CD4-positive, alpha-beta T cell (primary cell): ENCODE data around the gene JAKMIP2. TPM values are rescaled to one million over a fixed set of nuclear protein-coding genes. Genes with fewer than 3 reads are reported as not detected.

Source experiments
- ATAC-seq: fragments of 200-7000 bp; cut with Tn5 transposase; one replicate; pipeline ENCODE4 v1.10.0; 2022; ENCODE audit warnings: mild to moderate bottlenecking; ENCODE audit not compliant: poor library complexity
- CTCF ChIA-PET: fragments of 350-600 bp; sonication (Branson Sonifier 250); formaldehyde crosslinking; loops from one replicate; lab custom pipeline; 2021; ENCODE audit warnings: antibody characterized with exemption, inconsistent platforms; lab: Charles Lee
- POLR2A ChIA-PET: fragments of 350-600 bp; sonication (Branson Sonifier 250); formaldehyde crosslinking; loops from one replicate; lab custom pipeline; 2021; ENCODE audit warnings: antibody characterized with exemption, inconsistent platforms; lab: Charles Lee
- DNase-seq, 14 experiments: peaks; one replicate each; pipeline ENCODE4 v3.0.0-alpha.2; 2013 to 2020; ENCODE audit warnings: mixed read lengths in 2 of 14
- H3K27ac ChIP-seq, 2 donors: one replicate each; pipeline versions ENCODE4 v1.5.1 to v1.7.0; 2013; ENCODE audit warnings: low read length in 2 of 2, low read depth in 1 of 2, mild to moderate bottlenecking in 1 of 2
- H3K27me3 ChIP-seq, 2 experiments: 1 replicate in 1 of 2; 2 replicates in 1 of 2; pipeline versions ENCODE4 v1.6.1 to v1.7.0; 2013; ENCODE audit warnings: low read length in 2 of 2, control low read depth in 1 of 2, mild to moderate bottlenecking in 1 of 2, moderate library complexity in 1 of 2; ENCODE audit not compliant: insufficient read depth in 2 of 2, control insufficient read depth in 1 of 2
- H3K36me3 ChIP-seq: one replicate; pipeline ENCODE4 v1.6.1; 2013; ENCODE audit warnings: low read length, control low read depth; ENCODE audit not compliant: insufficient read depth
- H3K4me1 ChIP-seq: one replicate; pipeline ENCODE4 v1.6.1; 2013; ENCODE audit warnings: low read length, control low read depth; ENCODE audit not compliant: insufficient read depth
- H3K4me3 ChIP-seq: one replicate; pipeline ENCODE4 v1.5.1; 2013; ENCODE audit warnings: mild to moderate bottlenecking, low read length, moderate library complexity
- H3K9me3 ChIP-seq, 2 experiments: 1 replicate in 1 of 2; 2 replicates in 1 of 2; pipeline versions ENCODE4 v1.6.1 to v1.7.0; 2013; ENCODE audit warnings: low read length in 2 of 2, mild to moderate bottlenecking in 2 of 2, control low read depth in 1 of 2, moderate library complexity in 1 of 2; ENCODE audit not compliant: control insufficient read depth in 1 of 2, insufficient read depth in 1 of 2
- H3K27ac Mint-ChIP-seq: one replicate; pipeline ENCODE4 v1.8.0; 2020; ENCODE audit warnings: mixed read lengths
- H3K27me3 Mint-ChIP-seq: one replicate; pipeline ENCODE4 v1.8.0; 2021; ENCODE audit warnings: mixed read lengths
- H3K36me3 Mint-ChIP-seq: one replicate; pipeline ENCODE4 v1.8.0; 2021; ENCODE audit warnings: low read depth, mixed read lengths
- H3K4me1 Mint-ChIP-seq: one replicate; pipeline ENCODE4 v1.8.0; 2021; ENCODE audit warnings: low read depth, mixed read lengths
- H3K4me3 Mint-ChIP-seq: one replicate; pipeline ENCODE4 v1.8.0; 2020; ENCODE audit warnings: mild to moderate bottlenecking, mixed read lengths
- H3K9me3 Mint-ChIP-seq: one replicate; pipeline ENCODE4 v1.8.0; 2020; ENCODE audit warnings: mixed read lengths
- CTCF ChIP-seq: fragments of 200-600 bp; IDR thresholded peaks from one replicate; pipeline ENCODE4 v1.8.0; 2022; ENCODE audit warnings: antibody characterized with exemption, mild to moderate bottlenecking
- intact Hi-C, 2 experiments: fragments of 100-400 bp; cut with DNase I in 1 of 2; cut with micrococcal nuclease in 1 of 2; formaldehyde crosslinking; loops; one replicate each; pipeline versions ENCODE4 v1.15.1 to v1.9.0; 2023 to 2025; cut with DNase I, micrococcal nuclease
- total RNA-seq, 174 experiments: library from RNA in 2 of 174; stranded (reverse) in 2 of 174; gene quantifications; one replicate each; pipeline ENCODE4 v1.2.3 and lab custom pipeline; 2021 to 2026

JAKMIP2 gene
- total RNA-seq, 2 experiments from 2014 or later = 0.74 to 1.3 TPM

GRCh38 chr5:147547730-147548129, 234.8 kb downstream of the JAKMIP2 start:
- H3K27ac ChIP-seq = no peak overlapping the region
- H3K36me3 ChIP-seq = no peaks in the 10 kb centered on the region
- intact Hi-C loops = no loop called here
- H3K4me1 ChIP-seq = no peaks in the 10 kb centered on the region
- peaks cover 0 to 2% of the 10 kb centered on the region in 2 experiments for H3K27me3 ChIP-seq
- H3K4me3 Mint-ChIP-seq = no peak overlapping the region
- ChIA-PET POLR2A (no interaction called here), CTCF (no interaction called here)
- DNase-seq (no peak), ATAC-seq (no peak)
- TF ChIP-seq CTCF = no peak
- no peak overlapping the region for H3K27ac Mint-ChIP-seq
- H3K4me3 ChIP-seq = no peak overlapping the region
- H3K36me3 Mint-ChIP-seq = no peaks in the 10 kb centered on the region
- H3K9me3 Mint-ChIP-seq = peaks cover 4% of the 10 kb centered on the region
- H3K4me1 Mint-ChIP-seq = no peaks in the 10 kb centered on the region
- H3K27me3 Mint-ChIP-seq = peaks cover 5% of the 10 kb centered on the region
- peaks cover 0 to 3% of the 10 kb centered on the region in 2 experiments for H3K9me3 ChIP-seq

GRCh38 chr5:147544556-147544955, 238.0 kb downstream of the JAKMIP2 start:
- ATAC-seq = no peak
- Histone ChIP-seq H3K9me3 (no peaks in the 10 kb centered on the region), H3K4me1 (no peaks in the 10 kb centered on the region), H3K36me3 (no peaks in the 10 kb centered on the region), H3K27me3 (no peaks in the 10 kb centered on the region), H3K4me3 (no peak overlapping the region), H3K27ac (no peak overlapping the region)
- intact Hi-C loops = no loop called here
- CTCF ChIA-PET = no interaction called here
- H3K9me3 Mint-ChIP-seq = peaks cover 2% of the 10 kb centered on the region
- H3K27ac Mint-ChIP-seq = no peak overlapping the region
- no peak for DNase-seq
- POLR2A ChIA-PET = no interaction called here
- no peaks in the 10 kb centered on the region for H3K4me1 Mint-ChIP-seq
- no peaks in the 10 kb centered on the region for H3K36me3 Mint-ChIP-seq
- no peak for TF ChIP-seq CTCF
- H3K27me3 Mint-ChIP-seq = peaks cover 5% of the 10 kb centered on the region
- H3K4me3 Mint-ChIP-seq = no peak overlapping the region

- ChIA-PET POLR2A (no interaction called here), CTCF (no interaction called here)
- no peaks in the 10 kb centered on the region for H3K36me3 Mint-ChIP-seq
- no peaks in the 10 kb centered on the region for H3K4me1 ChIP-seq
- no peaks in the 10 kb centered on the region for H3K4me1 Mint-ChIP-seq
- no peak overlapping the region for H3K27ac Mint-ChIP-seq
- no peaks in the 10 kb centered on the region for H3K36me3 ChIP-seq
- peaks cover 5% of the 10 kb centered on the region for H3K27me3 Mint-ChIP-seq
- H3K27me3 ChIP-seq = no peaks in the 10 kb centered on the region
- H3K4me3 ChIP-seq = no peak overlapping the region
- no peak overlapping the region for H3K27ac ChIP-seq
- no peak for TF ChIP-seq CTCF
- intact Hi-C loops = no loop called here
- no peaks in the 10 kb centered on the region for H3K9me3 ChIP-seq
- DNase-seq = no peak
- ATAC-seq = no peak
- no peak overlapping the region for H3K4me3 Mint-ChIP-seq
- no peaks in the 10 kb centered on the region for H3K9me3 Mint-ChIP-seq
Measured at GRCh38 chr5:147539053-147539452, 243.5 kb downstream of the JAKMIP2 start.
